Dendritic cell treated with granulocyte-macrophage colony-stimulating factor and Interleukin-4, amounts not matched to agents 40 ng/mL and 50 ng/mL, for 4 days (primary cell): ENCODE data around the gene DEFB113.

Experiments
- H3K27ac Mint-ChIP-seq: one replicate; pipeline ENCODE4 v1.8.0; 2022; ENCODE audit warnings: mild to moderate bottlenecking, mixed read lengths
- H3K27me3 Mint-ChIP-seq: one replicate; pipeline ENCODE4 v1.8.0; 2022; ENCODE audit warnings: mild to moderate bottlenecking, mixed read lengths
- H3K36me3 Mint-ChIP-seq: one replicate; pipeline ENCODE4 v1.8.0; 2022; ENCODE audit warnings: low read depth, mixed read lengths
- H3K4me1 Mint-ChIP-seq: one replicate; pipeline ENCODE4 v1.8.0; 2022; ENCODE audit warnings: low read depth, mixed read lengths
- H3K4me3 Mint-ChIP-seq: one replicate; pipeline ENCODE4 v1.8.0; 2022; ENCODE audit warnings: mild to moderate bottlenecking, moderate library complexity, mixed read lengths
- H3K9me3 Mint-ChIP-seq: one replicate; pipeline ENCODE4 v1.8.0; 2022; ENCODE audit warnings: mixed read lengths
- intact Hi-C: fragments of 100-400 bp; cut with micrococcal nuclease; formaldehyde crosslinking; loops from one replicate; pipeline ENCODE4 v1.15.0; 2022

The DEFB113 gene

GRCh38 chr6:49969605-49970004 lies at the start of gene DEFB113:
Gene DEFB113 (minus strand): TSS chr6:49969625. CDS start chr6:49969625, 0 bp downstream.
- Mint-ChIP-seq H3K36me3 (no peaks in the 10 kb centered on the region), H3K27ac (no peak within 1 kb of the TSS), H3K4me3 (no peak within 1 kb of the TSS), H3K9me3 (no peaks in the 10 kb centered on the region), H3K27me3 (no peaks in the 10 kb centered on the region), H3K4me1 (no peaks in the 10 kb centered on the region)
- intact Hi-C loops = no loop called here

GRCh38 chr6:50007819-50008218 lies 38.4 kb upstream of the DEFB113 start:
- Mint-ChIP-seq H3K27ac (no peak overlapping the region), H3K4me3 (no peak overlapping the region), H3K36me3 (no peaks in the 10 kb centered on the region), H3K9me3 (no peaks in the 10 kb centered on the region), H3K27me3 (no peaks in the 10 kb centered on the region), H3K4me1 (no peaks in the 10 kb centered on the region)
- intact Hi-C loops = no loop called here

GRCh38 chr6:50003139-50003538 lies 33.7 kb upstream of the DEFB113 start:
- Mint-ChIP-seq H3K4me3 (no peak overlapping the region), H3K4me1 (no peaks in the 10 kb centered on the region), H3K27me3 (no peaks in the 10 kb centered on the region), H3K27ac (no peak overlapping the region), H3K9me3 (no peaks in the 10 kb centered on the region), H3K36me3 (no peaks in the 10 kb centered on the region)
- intact Hi-C loops = no loop called here

GRCh38 chr6:49995278-49995677 lies 25.9 kb upstream of the DEFB113 start:
- no peaks in the 10 kb centered on the region for H3K36me3 Mint-ChIP-seq
- H3K4me3 Mint-ChIP-seq = no peak overlapping the region
- H3K4me1 Mint-ChIP-seq = no peaks in the 10 kb centered on the region
- no peak overlapping the region for H3K27ac Mint-ChIP-seq
- no peaks in the 10 kb centered on the region for H3K9me3 Mint-ChIP-seq
- H3K27me3 Mint-ChIP-seq = no peaks in the 10 kb centered on the region
- intact Hi-C loops = no loop called here

GRCh38 chr6:49988900-49989299 lies 19.5 kb upstream of the DEFB113 start:
- Mint-ChIP-seq H3K27me3 (no peaks in the 10 kb centered on the region), H3K9me3 (no peaks in the 10 kb centered on the region), H3K27ac (no peak overlapping the region), H3K36me3 (no peaks in the 10 kb centered on the region), H3K4me1 (no peaks in the 10 kb centered on the region), H3K4me3 (no peak overlapping the region)
- intact Hi-C loops = no loop called here

- Mint-ChIP-seq H3K4me1 (no peaks in the 10 kb centered on the region), H3K9me3 (no peaks in the 10 kb centered on the region), H3K27ac (no peak overlapping the region), H3K36me3 (no peaks in the 10 kb centered on the region), H3K27me3 (no peaks in the 10 kb centered on the region), H3K4me3 (no peak overlapping the region)
- intact Hi-C loops = no loop called here
Measured at GRCh38 chr6:49987749-49988148, 18.3 kb upstream of the DEFB113 start.

GRCh38 chr6:49986551-49986950 lies 17.1 kb upstream of the DEFB113 start:
- no peak overlapping the region for H3K4me3 Mint-ChIP-seq
- H3K27me3 Mint-ChIP-seq = no peaks in the 10 kb centered on the region
- no peak overlapping the region for H3K27ac Mint-ChIP-seq
- intact Hi-C loops = no loop called here
- H3K4me1 Mint-ChIP-seq = no peaks in the 10 kb centered on the region
- no peaks in the 10 kb centered on the region for H3K36me3 Mint-ChIP-seq
- H3K9me3 Mint-ChIP-seq = no peaks in the 10 kb centered on the region

- intact Hi-C loops = no loop called here
- H3K36me3 Mint-ChIP-seq = no peaks in the 10 kb centered on the region
- H3K27me3 Mint-ChIP-seq = no peaks in the 10 kb centered on the region
- H3K4me3 Mint-ChIP-seq = no peak overlapping the region
- no peak overlapping the region for H3K27ac Mint-ChIP-seq
- H3K4me1 Mint-ChIP-seq = no peaks in the 10 kb centered on the region
- no peaks in the 10 kb centered on the region for H3K9me3 Mint-ChIP-seq
Measured at GRCh38 chr6:49982046-49982445, 12.6 kb upstream of the DEFB113 start.

- intact Hi-C loops = no loop called here
- Mint-ChIP-seq H3K9me3 (no peaks in the 10 kb centered on the region), H3K27me3 (no peaks in the 10 kb centered on the region), H3K4me1 (no peaks in the 10 kb centered on the region), H3K36me3 (no peaks in the 10 kb centered on the region), H3K27ac (no peak overlapping the region), H3K4me3 (no peak overlapping the region)
Measured at GRCh38 chr6:49980898-49981297, 11.5 kb upstream of the DEFB113 start.

- H3K36me3 Mint-ChIP-seq = no peaks in the 10 kb centered on the region
- H3K27ac Mint-ChIP-seq = no peak overlapping the region
- intact Hi-C loops = no loop called here
- H3K9me3 Mint-ChIP-seq = no peaks in the 10 kb centered on the region
- H3K27me3 Mint-ChIP-seq = no peaks in the 10 kb centered on the region
- H3K4me1 Mint-ChIP-seq = no peaks in the 10 kb centered on the region
- H3K4me3 Mint-ChIP-seq = no peak overlapping the region
Measured at GRCh38 chr6:49979584-49979983, 10.2 kb upstream of the DEFB113 start.

GRCh38 chr6:49978332-49979226 lies 9.2 kb upstream of the DEFB113 start:
- no peak overlapping the region for H3K4me3 Mint-ChIP-seq
- H3K36me3 Mint-ChIP-seq = no peaks in the 10 kb centered on the region
- no peak overlapping the region for H3K27ac Mint-ChIP-seq
- no peaks in the 10 kb centered on the region for H3K9me3 Mint-ChIP-seq
- intact Hi-C loops = no loop called here
- no peaks in the 10 kb centered on the region for H3K4me1 Mint-ChIP-seq
- H3K27me3 Mint-ChIP-seq = no peaks in the 10 kb centered on the region

GRCh38 chr6:49966823-49967222 lies 2.6 kb downstream of the DEFB113 start:
- intact Hi-C loops = no loop called here
- H3K27me3 Mint-ChIP-seq = no peaks in the 10 kb centered on the region
- no peak overlapping the region for H3K27ac Mint-ChIP-seq
- no peaks in the 10 kb centered on the region for H3K36me3 Mint-ChIP-seq
- H3K4me3 Mint-ChIP-seq = no peak overlapping the region
- no peaks in the 10 kb centered on the region for H3K4me1 Mint-ChIP-seq
- no peaks in the 10 kb centered on the region for H3K9me3 Mint-ChIP-seq

GRCh38 chr6:49966334-49966733 lies 3.1 kb downstream of the DEFB113 start:
- Mint-ChIP-seq H3K4me3 (no peak overlapping the region), H3K36me3 (no peaks in the 10 kb centered on the region), H3K27ac (no peak overlapping the region), H3K9me3 (no peaks in the 10 kb centered on the region), H3K4me1 (no peaks in the 10 kb centered on the region), H3K27me3 (no peaks in the 10 kb centered on the region)
- intact Hi-C loops = no loop called here

- Mint-ChIP-seq H3K27me3 (no peaks in the 10 kb centered on the region), H3K4me1 (no peaks in the 10 kb centered on the region), H3K4me3 (no peak within 1 kb of the TSS), H3K36me3 (no peaks in the 10 kb centered on the region), H3K9me3 (no peaks in the 10 kb centered on the region), H3K27ac (no peak within 1 kb of the TSS)
- intact Hi-C loops = no loop called here
Measured at GRCh38 chr6:49964064-49964463, 5.4 kb downstream of the DEFB113 start, which contains the start of gene DEFB114. Gene DEFB114 (minus strand): TSS chr6:49964164. CDS start chr6:49964105, 59 bp downstream.

- intact Hi-C loops = no loop called here
- Mint-ChIP-seq H3K4me3 (no peak overlapping the region), H3K27ac (no peak overlapping the region), H3K27me3 (no peaks in the 10 kb centered on the region), H3K4me1 (no peaks in the 10 kb centered on the region), H3K36me3 (no peaks in the 10 kb centered on the region), H3K9me3 (peaks cover 9% of the 10 kb centered on the region)
Measured at GRCh38 chr6:49958180-49958579, 11.2 kb downstream of the DEFB113 start.
